H9 (cell line): ENCODE results near the gene GNMT. TPM values are rescaled to one million over a fixed set of nuclear protein-coding genes. Genes with fewer than 3 reads are reported as not detected.

Experiments used
- DNase-seq: peaks from one replicate; pipeline ENCODE4 v3.0.0-alpha.2; 2017
- H2AFZ ChIP-seq: one replicate; pipeline ENCODE4 v1.6.1; 2013; ENCODE audit warnings: mild to moderate bottlenecking, low read length, control low read depth, moderate library complexity
- H2AK5ac ChIP-seq: 2 replicates; pipeline ENCODE4 v1.6.1; 2013; ENCODE audit warnings: low read length, control low read depth, mixed read lengths; ENCODE audit not compliant: insufficient read length
- H2BK120ac ChIP-seq: one replicate; pipeline ENCODE4 v1.6.1; 2013; ENCODE audit warnings: low read depth, mild to moderate bottlenecking, low read length, control low read depth, inconsistent platforms; ENCODE audit not compliant: poor library complexity, severe bottlenecking
- H2BK12ac ChIP-seq: 2 replicates; pipeline ENCODE4 v1.6.1; 2013; ENCODE audit warnings: low read length, control low read depth, mixed read lengths, low read depth; ENCODE audit not compliant: insufficient read length
- H2BK15ac ChIP-seq: 2 replicates; pipeline ENCODE4 v1.6.1; 2013; ENCODE audit warnings: low read depth, low read length, control low read depth
- H2BK20ac ChIP-seq: one replicate; pipeline ENCODE4 v1.6.1; 2013; ENCODE audit warnings: low read depth, mild to moderate bottlenecking, low read length, control low read depth, inconsistent platforms; ENCODE audit not compliant: poor library complexity, severe bottlenecking
- H2BK5ac ChIP-seq: 2 replicates; pipeline ENCODE4 v1.6.1; 2013; ENCODE audit warnings: low read length, control low read depth, mixed read lengths; ENCODE audit not compliant: insufficient read length
- H3K14ac ChIP-seq: 2 replicates; pipeline ENCODE4 v1.6.1; 2013; ENCODE audit warnings: low read length, control low read depth; ENCODE audit not compliant: insufficient read depth
- H3K18ac ChIP-seq: 2 replicates; pipeline ENCODE4 v1.6.1; 2013; ENCODE audit warnings: low read depth, mild to moderate bottlenecking, mixed read lengths, low read length, control low read depth; ENCODE audit not compliant: insufficient read length
- H3K23ac ChIP-seq: 2 replicates; pipeline ENCODE4 v1.6.1; 2013; ENCODE audit warnings: low read length, control low read depth, mixed read lengths, low read depth; ENCODE audit not compliant: insufficient read length
- H3K23me2 ChIP-seq: 2 replicates; pipeline ENCODE4 v1.6.1; 2013; ENCODE audit warnings: low read depth, mild to moderate bottlenecking, mixed read lengths, low read length, control low read depth; ENCODE audit not compliant: insufficient read length, poor library complexity, severe bottlenecking
- H3K27ac ChIP-seq: 2 replicates; pipeline ENCODE4 v1.5.1; 2013; ENCODE audit warnings: low read length, control low read depth, mixed read lengths, low read depth; ENCODE audit not compliant: insufficient read length
- H3K27me3 ChIP-seq: 2 replicates; pipeline ENCODE4 v1.6.1; 2013; ENCODE audit warnings: low read length, control low read depth, inconsistent platforms; ENCODE audit not compliant: insufficient read depth
- H3K4ac ChIP-seq: 2 replicates; pipeline ENCODE4 v1.6.1; 2013; ENCODE audit warnings: low read depth, mild to moderate bottlenecking, control low read depth, inconsistent platforms, low read length, moderate library complexity
- H3K4me1 ChIP-seq: 2 replicates; pipeline ENCODE4 v1.6.1; 2013; ENCODE audit warnings: low read length, control low read depth, inconsistent platforms; ENCODE audit not compliant: insufficient read depth
- H3K4me2 ChIP-seq: 2 replicates; pipeline ENCODE4 v1.6.1; 2013; ENCODE audit warnings: low read length, control low read depth, mixed read lengths; ENCODE audit not compliant: insufficient read length, insufficient read depth
- H3K56ac ChIP-seq: 2 replicates; pipeline ENCODE4 v1.6.1; 2013; ENCODE audit warnings: low read depth, mild to moderate bottlenecking, mixed read lengths, low read length, control low read depth; ENCODE audit not compliant: insufficient read length
- H3K79me1 ChIP-seq: 2 replicates; pipeline ENCODE4 v1.6.1; 2013; ENCODE audit warnings: low read depth, mild to moderate bottlenecking, moderate library complexity, low read length, control low read depth, inconsistent platforms; ENCODE audit not compliant: insufficient read depth, poor library complexity, severe bottlenecking
- H3K79me2 ChIP-seq: 2 replicates; pipeline ENCODE4 v1.6.1; 2013; ENCODE audit warnings: low read length, control low read depth, inconsistent platforms; ENCODE audit not compliant: insufficient read depth
- H3K9ac ChIP-seq: 2 replicates; pipeline ENCODE4 v1.6.1; 2013; ENCODE audit warnings: low read length, control low read depth, mixed read lengths; ENCODE audit not compliant: insufficient read length; ENCODE audit errors: extremely low read depth
- H3K9me3 ChIP-seq: one replicate; pipeline ENCODE4 v1.6.1; 2013; ENCODE audit warnings: low read depth, low read length, inconsistent platforms; ENCODE audit not compliant: control insufficient read depth
- H3T11ph ChIP-seq: one replicate; pipeline ENCODE4 v1.6.1; 2013; ENCODE audit warnings: mild to moderate bottlenecking, low read length, control low read depth, inconsistent platforms
- H4K20me1 ChIP-seq: one replicate; pipeline ENCODE4 v1.6.1; 2013; ENCODE audit not compliant: control insufficient read depth, insufficient read length, insufficient read depth
- H4K5ac ChIP-seq: 2 replicates; pipeline ENCODE4 v1.6.1; 2013; ENCODE audit warnings: low read depth, mild to moderate bottlenecking, mixed read lengths, low read length, control low read depth; ENCODE audit not compliant: insufficient read length
- H4K8ac ChIP-seq: replicated peaks from 2 replicates; pipeline ENCODE4 v1.6.1; 2013; ENCODE audit warnings: low read length, control low read depth, mixed read lengths, low read depth; ENCODE audit not compliant: insufficient read length
- H4K91ac ChIP-seq: 2 replicates; pipeline ENCODE4 v1.6.1; 2013; ENCODE audit warnings: low read depth, mild to moderate bottlenecking, moderate library complexity, mixed read lengths, low read length, control low read depth; ENCODE audit not compliant: insufficient read length
- H3K27ac Mint-ChIP-seq, 3 experiments: 2 replicates in 2 of 3; 3 replicates in 1 of 3; pipeline ENCODE4 v1.8.0; 2020 to 2021; ENCODE audit warnings: mixed read lengths in 3 of 3, mild to moderate bottlenecking in 1 of 3, moderate library complexity in 1 of 3
- H3K27me3 Mint-ChIP-seq: 2 replicates; pipeline ENCODE4 v1.8.0; 2021; ENCODE audit warnings: low read depth, mild to moderate bottlenecking, moderate library complexity, mixed read lengths
- H3K36me3 Mint-ChIP-seq, 3 experiments: 2 replicates in 2 of 3; 3 replicates in 1 of 3; pipeline ENCODE4 v1.8.0; 2020 to 2021; ENCODE audit warnings: low read depth in 3 of 3, mixed read lengths in 3 of 3; ENCODE audit not compliant: insufficient read depth in 1 of 3
- H3K4me1 Mint-ChIP-seq, 2 experiments: 2 replicates each; pipeline ENCODE4 v1.8.0; 2020; ENCODE audit warnings: mixed read lengths in 2 of 2
- H3K4me3 Mint-ChIP-seq, 2 experiments: 2 replicates in 1 of 2; 3 replicates in 1 of 2; pipeline ENCODE4 v1.8.0; 2020 to 2021; ENCODE audit warnings: mild to moderate bottlenecking in 2 of 2, mixed read lengths in 2 of 2, moderate library complexity in 1 of 2
- H3K9me3 Mint-ChIP-seq, 2 experiments: 2 replicates in 1 of 2; 3 replicates in 1 of 2; pipeline ENCODE4 v1.8.0; 2020; ENCODE audit warnings: mild to moderate bottlenecking in 2 of 2, mixed read lengths in 2 of 2, moderate library complexity in 1 of 2
- CTCF ChIP-seq: fragments of 200-600 bp; sonication (generic); conservative IDR thresholded peaks from 3 replicates; pipeline ENCODE4 v1.8.0; 2021; ENCODE audit warnings: antibody characterized with exemption, mild to moderate bottlenecking
- WGBS: extraction: QIAGEN DNeasy Blood & Tissue Kit; methylation state at CpG from one replicate; pipeline ENCODE4 v1.1.7; 2013; ENCODE audit warnings: missing lambda C conversion rate, low lambda C conversion rate, mixed read lengths; ENCODE audit not compliant: insufficient read length; ENCODE audit errors: extremely low coverage; 5-methylcytosine and 5-hydroxymethylcytosine counted together
- total RNA-seq: library from RNA; stranded (reverse); gene quantifications from 2 replicates; pipeline ENCODE4 v1.2.1, GENCODE V29; 2021

GNMT gene
- total RNA-seq, 1 experiment from 2014 or later = 1.1 TPM

- H4K5ac ChIP-seq = no peak overlapping the region
- no peaks in the 10 kb centered on the region for H3K9me3 ChIP-seq
- no peak overlapping the region for H3K14ac ChIP-seq
- peaks cover 2% of the 10 kb centered on the region; the same call in 1 of the 2 replicates for H3K79me2 ChIP-seq
- peaks cover 11 to 57% (median 21%) of the 10 kb centered on the region in 3 experiments; a peak in 6 of 7 replicates for H3K36me3 Mint-ChIP-seq
- H3K23me2 ChIP-seq = no peaks in the 10 kb centered on the region
- H3K4me2 ChIP-seq = no peak overlapping the region
- peaks cover 9 to 14% of the 10 kb centered on the region in 2 experiments for H3K4me1 Mint-ChIP-seq
- no peaks in the 10 kb centered on the region for H3K79me1 ChIP-seq
- no peaks in the 10 kb centered on the region for H3K4me1 ChIP-seq
- no peak overlapping the region; a peak in 1 of 5 replicates for H3K4me3 Mint-ChIP-seq
- no peak overlapping the region for H3K23ac ChIP-seq
- H3K4ac ChIP-seq = no peak overlapping the region
- TF ChIP-seq CTCF = no peak
- H4K8ac ChIP-seq = no peak overlapping the region
- H2AFZ ChIP-seq = no peak overlapping the region
- no peak overlapping the region for H2BK20ac ChIP-seq
- H2BK15ac ChIP-seq = no peak overlapping the region
- no CpG with 5 or more reads among the region's 7 CpGs for whole genome bisulfite sequencing
- no peaks in the 10 kb centered on the region for H3K27me3 ChIP-seq
- H4K20me1 ChIP-seq = peaks cover 2% of the 10 kb centered on the region
- no peak overlapping the region for H3K27ac ChIP-seq
- H4K91ac ChIP-seq = no peak overlapping the region
- no peaks in the 10 kb centered on the region for H3K27me3 Mint-ChIP-seq
- no peak overlapping the region for H2AK5ac ChIP-seq
- H2BK5ac ChIP-seq = no peak overlapping the region
- H3K9me3 Mint-ChIP-seq = no peaks in the 10 kb centered on the region; a peak in 1 of 5 replicates
- H3K9ac ChIP-seq = no peak overlapping the region
- H2BK12ac ChIP-seq = no peak overlapping the region
- no peak overlapping the region for H3T11ph ChIP-seq
- H3K18ac ChIP-seq = no peak overlapping the region
- DNase-seq = no peak
- no peak overlapping the region for H3K56ac ChIP-seq
- no peak overlapping the region for H2BK120ac ChIP-seq
- peak overlapping the region in 1 of 3 experiments; percentile 21; a peak in 1 of 7 replicates for H3K27ac Mint-ChIP-seq
Observed at GRCh38 chr6:42942444-42942843, 18.1 kb upstream of the GNMT start.
